Medulla oblongata (tissue), 1 donor: ENCODE measurements around the gene SYTL3.

Source experiments
- DNase-seq: peaks from one replicate; pipeline ENCODE4 v3.0.0-alpha.2; 2015; ENCODE audit errors: extremely low spot score

The SYTL3 gene

GRCh38 chr6:158718461-158719046 lies 68.7 kb downstream of the SYTL3 start:
- DNase-seq: peak; percentile 36

GRCh38 chr6:158722176-158722729 lies 72.4 kb downstream of the SYTL3 start:
- DNase-seq: no peak

- no peak for DNase-seq
Measured at GRCh38 chr6:158725704-158726103, 75.8 kb downstream of the SYTL3 start.

GRCh38 chr6:158729906-158730540 lies 80.2 kb downstream of the SYTL3 start:
- DNase-seq: no peak

GRCh38 chr6:158730541-158730907 lies 80.7 kb downstream of the SYTL3 start:
- no peak for DNase-seq

GRCh38 chr6:158735009-158735408 lies 85.2 kb downstream of the SYTL3 start:
- no peak for DNase-seq

GRCh38 chr6:158737082-158737709 lies 87.3 kb downstream of the SYTL3 start:
- no peak for DNase-seq

GRCh38 chr6:158737710-158738615 lies 88.1 kb downstream of the SYTL3 start:
- no peak for DNase-seq

GRCh38 chr6:158739673-158740072 lies 89.8 kb downstream of the SYTL3 start:
- DNase-seq: no peak

- DNase-seq: no peak
Measured at GRCh38 chr6:158743033-158743651, 93.3 kb downstream of the SYTL3 start.

GRCh38 chr6:158744986-158745430 lies 95.2 kb downstream of the SYTL3 start:
- DNase-seq: no peak

- DNase-seq: no peak
Measured at GRCh38 chr6:158751224-158751623, 101.4 kb downstream of the SYTL3 start.

GRCh38 chr6:158751921-158752320 lies 102.1 kb downstream of the SYTL3 start:
- DNase-seq: no peak

GRCh38 chr6:158752613-158753012 lies 102.8 kb downstream of the SYTL3 start:
- peak; percentile 94 for DNase-seq

- DNase-seq: no peak
Measured at GRCh38 chr6:158753811-158754210, 104.0 kb downstream of the SYTL3 start.

- no peak for DNase-seq
Measured at GRCh38 chr6:158754738-158755137, 104.9 kb downstream of the SYTL3 start.

GRCh38 chr6:158755636-158756035 lies 105.8 kb downstream of the SYTL3 start:
- DNase-seq: no peak

GRCh38 chr6:158756126-158756525 lies 106.3 kb downstream of the SYTL3 start:
- DNase-seq: no peak

GRCh38 chr6:158756977-158757752 lies 107.3 kb downstream of the SYTL3 start:
- DNase-seq: no peak

- no peak for DNase-seq
Measured at GRCh38 chr6:158757753-158758090, 107.9 kb downstream of the SYTL3 start.

GRCh38 chr6:158758451-158758860 lies 108.6 kb downstream of the SYTL3 start:
- DNase-seq: no peak
